LNCaP clone FGC (cell line): Measurements from ENCODE around the gene PMS2.

Experiments
- DNase-seq: peaks from one replicate; pipeline ENCODE4 v3.0.0-alpha.2; 2011; ENCODE audit warnings: low read depth
- H3K4me3 ChIP-seq: 2 replicates; pipeline ENCODE4 v1.5.1; 2011; ENCODE audit warnings: mild to moderate bottlenecking, low read depth, low read length, control low read depth
- TF ChIP-seq, protein P1 (sequence below): IDR thresholded peaks from 2 replicates; pipeline ENCODE4 v1.5.1; 2012; ENCODE audit warnings: mild to moderate bottlenecking; ENCODE audit not compliant: control insufficient read depth, insufficient read depth; ENCODE audit errors: extremely low read depth

PMS2 gene

GRCh38 chr7:6032641-6033040 lies 23.8 kb upstream of the PMS2 start:
- TF ChIP-seq, protein P1, sequence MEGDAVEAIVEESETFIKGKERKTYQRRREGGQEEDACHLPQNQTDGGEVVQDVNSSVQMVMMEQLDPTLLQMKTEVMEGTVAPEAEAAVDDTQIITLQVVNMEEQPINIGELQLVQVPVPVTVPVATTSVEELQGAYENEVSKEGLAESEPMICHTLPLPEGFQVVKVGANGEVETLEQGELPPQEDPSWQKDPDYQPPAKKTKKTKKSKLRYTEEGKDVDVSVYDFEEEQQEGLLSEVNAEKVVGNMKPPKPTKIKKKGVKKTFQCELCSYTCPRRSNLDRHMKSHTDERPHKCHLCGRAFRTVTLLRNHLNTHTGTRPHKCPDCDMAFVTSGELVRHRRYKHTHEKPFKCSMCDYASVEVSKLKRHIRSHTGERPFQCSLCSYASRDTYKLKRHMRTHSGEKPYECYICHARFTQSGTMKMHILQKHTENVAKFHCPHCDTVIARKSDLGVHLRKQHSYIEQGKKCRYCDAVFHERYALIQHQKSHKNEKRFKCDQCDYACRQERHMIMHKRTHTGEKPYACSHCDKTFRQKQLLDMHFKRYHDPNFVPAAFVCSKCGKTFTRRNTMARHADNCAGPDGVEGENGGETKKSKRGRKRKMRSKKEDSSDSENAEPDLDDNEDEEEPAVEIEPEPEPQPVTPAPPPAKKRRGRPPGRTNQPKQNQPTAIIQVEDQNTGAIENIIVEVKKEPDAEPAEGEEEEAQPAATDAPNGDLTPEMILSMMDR, result no peak
- H3K4me3 ChIP-seq, result no peak overlapping the region
- DNase-seq, result no peak

DNA sequence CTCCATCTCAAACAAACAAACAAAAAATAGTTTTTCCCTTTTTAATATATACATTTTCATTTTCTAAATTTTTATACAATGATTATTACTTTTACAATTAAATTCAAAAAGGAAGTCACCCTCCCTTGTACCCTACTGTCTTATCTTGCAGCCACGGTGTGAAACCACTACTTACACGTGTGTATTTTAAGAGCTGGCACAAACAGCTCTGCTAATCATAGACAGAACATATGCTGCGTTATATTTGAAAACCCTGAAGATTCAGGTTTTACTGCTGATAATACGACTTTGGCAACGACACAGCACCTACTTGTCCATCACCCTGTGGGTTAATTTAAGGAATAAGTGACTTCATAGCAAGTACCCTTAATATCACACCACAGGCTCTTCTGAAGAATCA lies 23.3 kb upstream of the PMS2 start:
- no peak for DNase-seq
- TF ChIP-seq, protein P1, result no peak
- H3K4me3 ChIP-seq, result no peak overlapping the region

GRCh38 chr7:6031567-6031966 lies 22.7 kb upstream of the PMS2 start:
- TF ChIP-seq, protein P1, result no peak
- no peak overlapping the region for H3K4me3 ChIP-seq
- DNase-seq, result no peak

DNA sequence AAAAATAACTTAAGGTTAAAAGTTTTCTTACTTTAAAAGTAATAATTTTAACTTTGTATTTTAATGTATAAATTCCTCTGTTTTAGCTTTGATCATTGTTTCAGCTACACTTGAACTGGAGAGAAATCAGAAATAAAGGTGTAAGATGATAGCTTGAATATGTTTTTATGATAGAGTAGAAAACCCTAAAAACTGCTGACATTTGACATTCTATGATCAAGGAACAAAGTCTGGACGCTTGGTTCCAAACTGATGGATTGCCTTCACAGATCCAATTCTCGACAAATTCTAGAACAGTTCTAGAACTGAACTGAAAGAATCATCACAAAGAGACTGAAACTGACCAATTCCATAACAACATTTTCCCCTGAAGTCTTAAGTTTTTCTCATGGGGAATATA lies 22.1 kb upstream of the PMS2 start, which contains the start of gene ANKRD61:
Gene ANKRD61, plus strand, starts transcription at position 389 of the 400 bp plus-strand sequence. Its CDS starts 0 bp downstream, at position 389.
- H3K4me3 ChIP-seq, result no peak within 1 kb of the TSS
- no peak for DNase-seq
- TF ChIP-seq, protein P1, result no peak

DNA sequence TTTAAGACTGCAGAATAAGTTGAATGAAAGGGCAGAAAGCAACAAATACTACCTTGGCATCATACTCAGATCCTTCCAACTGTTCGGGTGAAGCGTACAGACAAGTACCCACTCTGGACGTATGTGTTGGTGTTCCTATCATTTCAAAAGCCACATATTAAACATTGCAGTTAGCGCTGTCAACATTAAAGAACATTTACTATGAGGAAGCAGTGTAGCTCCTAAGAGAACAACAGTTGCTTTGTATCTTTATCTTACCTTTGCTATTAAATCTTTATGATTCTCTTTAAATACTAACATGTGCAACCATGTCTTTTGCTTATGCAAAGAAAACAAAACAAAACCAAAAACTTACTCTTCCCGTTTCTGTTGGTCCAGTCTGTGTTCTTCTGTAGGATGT lies 19.7 kb upstream of the PMS2 start:
- H3K4me3 ChIP-seq, result no peak overlapping the region
- peak; percentile 95 for DNase-seq
- TF ChIP-seq, protein P1, result no peak

DNA sequence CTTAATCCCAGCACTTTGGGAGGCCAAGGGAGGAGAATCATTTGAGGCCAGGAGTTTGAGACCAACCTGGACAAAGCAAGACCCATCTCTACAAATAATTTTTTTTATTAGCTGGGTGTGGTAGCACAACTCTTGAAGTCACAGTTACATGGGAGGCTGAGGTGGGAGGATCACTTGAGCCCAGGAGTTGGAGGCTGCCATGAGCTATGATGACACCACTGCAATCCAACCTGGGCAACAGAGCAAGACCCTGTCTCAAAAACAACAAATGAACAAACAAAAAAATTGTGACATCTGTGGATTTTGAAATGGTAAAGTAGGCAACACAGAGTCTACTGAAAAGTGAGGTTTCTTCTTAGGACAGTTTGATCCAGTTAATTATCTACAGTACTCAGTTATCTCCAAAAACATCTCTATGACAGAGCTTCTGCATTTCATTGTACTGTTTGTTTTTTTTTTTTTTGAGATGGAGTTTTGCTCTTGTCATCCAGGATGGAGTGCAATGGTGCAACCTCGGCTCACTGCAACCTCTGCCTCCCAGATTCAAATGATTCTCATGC lies 19.0 kb upstream of the PMS2 start:
- no peak for DNase-seq
- no peak overlapping the region for H3K4me3 ChIP-seq
- TF ChIP-seq, protein P1, result no peak

DNA sequence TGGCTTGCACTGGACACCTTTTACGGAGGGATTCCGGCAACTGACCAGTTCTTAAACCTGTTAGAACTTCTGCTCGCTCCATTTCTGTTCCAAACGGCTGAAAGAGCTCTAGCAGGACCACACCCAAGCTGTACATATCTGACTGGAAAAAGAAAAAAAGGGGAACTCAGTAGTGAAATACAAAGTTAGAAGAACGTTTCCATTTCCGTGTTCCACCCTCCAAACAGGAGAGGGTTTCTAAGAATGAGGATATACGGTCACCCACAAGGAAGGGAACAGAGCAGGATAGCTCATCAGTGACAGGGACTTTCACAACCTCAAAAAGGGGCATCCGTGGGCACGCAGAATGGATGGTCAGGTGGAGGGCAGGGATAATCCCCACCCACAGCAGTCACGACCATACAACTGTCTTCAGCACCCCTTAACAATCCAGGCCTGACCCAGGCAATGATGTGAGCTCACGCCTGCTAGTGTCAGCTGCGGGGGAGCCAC lies 18.0 kb upstream of the PMS2 start:
- no peak for DNase-seq
- no peak overlapping the region for H3K4me3 ChIP-seq
- TF ChIP-seq, protein P1, result no peak
